Esophagus squamous epithelium (tissue), 5 donors: ENCODE measurements around the gene PPIH. TPM values are rescaled to one million over a fixed set of nuclear protein-coding genes. Genes with fewer than 3 reads are reported as not detected.

Source experiments
- DNase-seq: peaks from one replicate; lab custom pipeline; 2025; lab: John Stamatoyannopoulos, UW
- H3K27ac ChIP-seq, 4 donors: fragments of 200-600 bp; sonication (generic); one replicate each; pipeline ENCODE4 v1.5.1; 2016 to 2019; ENCODE audit warnings: mild to moderate bottlenecking in 1 of 4
- H3K27me3 ChIP-seq, 4 donors: fragments of 200-600 bp; sonication (generic); 1 replicate in 3 of 4; 2 replicates in 1 of 4; pipeline versions ENCODE4 v1.5.1 to v1.6.0; 2017 to 2021; ENCODE audit warnings: antibody characterized with exemption in 1 of 4
- H3K36me3 ChIP-seq, 3 donors: fragments of 200-600 bp; sonication (generic); one replicate each; pipeline ENCODE4 v1.5.1; 2016 to 2019
- H3K4me1 ChIP-seq, 3 donors: fragments of 200-600 bp; sonication (generic); one replicate each; pipeline ENCODE4 v1.5.1; 2017 to 2019
- H3K4me3 ChIP-seq, 4 donors: fragments of 200-600 bp; sonication (generic); 1 replicate in 3 of 4; 2 replicates in 1 of 4; pipeline ENCODE4 v1.5.1; 2016 to 2019; ENCODE audit warnings: mild to moderate bottlenecking in 2 of 4, moderate library complexity in 1 of 4
- H3K9me3 ChIP-seq, 3 donors: fragments of 200-600 bp; sonication (generic); one replicate each; pipeline ENCODE4 v1.5.1; 2016 to 2019
- POLR2A ChIP-seq, 4 donors: fragments of 450-650 bp; IDR thresholded peaks; one replicate each; pipeline ENCODE4 v1.6.1; 2017; ENCODE audit warnings: antibody characterized with exemption in 4 of 4, mild to moderate bottlenecking in 4 of 4, moderate library complexity in 3 of 4
- WGBS, 2 donors: methylation state at CpG; one replicate each; pipeline ENCODE4 v1.1.5; 2018; 5-methylcytosine and 5-hydroxymethylcytosine counted together
- intact Hi-C: fragments of 100-400 bp; cut with DNase I; formaldehyde crosslinking; loops from one replicate; pipeline ENCODE4 v1.15.0; 2022
- total RNA-seq, 4 donors: library from RNA; depleted of rRNA; stranded (reverse); fragments of >200 nt; gene quantifications; one replicate each; pipeline ENCODE4 v1.1.0, GENCODE V29; 2016
- TF ChIP-seq, protein P1 (sequence below), 6 experiments: fragments of 450-650 bp in 4 of 6; fragments of 200-600 bp in 2 of 6; sonication (generic) in 2 of 6; IDR thresholded peaks; one replicate each; pipeline ENCODE4 v1.5.1; 2016 to 2019; ENCODE audit warnings: antibody characterized with exemption in 6 of 6, mild to moderate bottlenecking in 4 of 6, moderate library complexity in 4 of 6
- donor health status: DM: yes; HTN: yes; CAD: no.

The PPIH gene
- total RNA-seq, 4 donors from 2014 or later = 29.2 to 56.2 (median 43.4) TPM

DNA sequence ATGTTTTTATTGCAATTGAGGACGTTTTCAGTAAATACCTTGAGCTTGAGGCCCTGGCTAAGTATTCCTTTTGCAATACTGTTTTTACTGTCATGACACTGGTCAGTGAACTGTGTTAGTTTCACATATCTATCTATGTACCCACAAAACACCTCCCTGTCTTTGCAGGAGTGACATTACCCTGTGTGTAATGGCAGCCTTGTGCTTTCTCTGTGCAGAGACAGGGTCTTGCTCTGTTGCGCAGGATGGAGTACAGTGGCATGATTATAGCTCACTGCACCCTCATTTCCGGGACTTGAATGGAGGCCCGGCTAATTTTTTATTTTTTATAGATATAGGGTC, 32.9 kb downstream of the PPIH start:
- peaks cover 19 to 91% (median 67%) of the 10 kb centered on the region in 3 donors for H3K4me1 ChIP-seq
- no peak for DNase-seq
- H3K9me3 ChIP-seq = no peaks in the 10 kb centered on the region
- TF ChIP-seq, protein P1, sequence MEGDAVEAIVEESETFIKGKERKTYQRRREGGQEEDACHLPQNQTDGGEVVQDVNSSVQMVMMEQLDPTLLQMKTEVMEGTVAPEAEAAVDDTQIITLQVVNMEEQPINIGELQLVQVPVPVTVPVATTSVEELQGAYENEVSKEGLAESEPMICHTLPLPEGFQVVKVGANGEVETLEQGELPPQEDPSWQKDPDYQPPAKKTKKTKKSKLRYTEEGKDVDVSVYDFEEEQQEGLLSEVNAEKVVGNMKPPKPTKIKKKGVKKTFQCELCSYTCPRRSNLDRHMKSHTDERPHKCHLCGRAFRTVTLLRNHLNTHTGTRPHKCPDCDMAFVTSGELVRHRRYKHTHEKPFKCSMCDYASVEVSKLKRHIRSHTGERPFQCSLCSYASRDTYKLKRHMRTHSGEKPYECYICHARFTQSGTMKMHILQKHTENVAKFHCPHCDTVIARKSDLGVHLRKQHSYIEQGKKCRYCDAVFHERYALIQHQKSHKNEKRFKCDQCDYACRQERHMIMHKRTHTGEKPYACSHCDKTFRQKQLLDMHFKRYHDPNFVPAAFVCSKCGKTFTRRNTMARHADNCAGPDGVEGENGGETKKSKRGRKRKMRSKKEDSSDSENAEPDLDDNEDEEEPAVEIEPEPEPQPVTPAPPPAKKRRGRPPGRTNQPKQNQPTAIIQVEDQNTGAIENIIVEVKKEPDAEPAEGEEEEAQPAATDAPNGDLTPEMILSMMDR (IDR thresholded peaks at IDR 0.05) = no peak
- no peak for TF ChIP-seq POLR2A (IDR thresholded peaks at IDR 0.05)
- no peaks in the 10 kb centered on the region for H3K27me3 ChIP-seq
- H3K36me3 ChIP-seq = peaks cover 0 to 21% (median 0%) of the 10 kb centered on the region in 3 donors
- no peak overlapping the region for H3K4me3 ChIP-seq
- no peak overlapping the region for H3K27ac ChIP-seq
- 60 to 70% methylated on average over 4 of the region's 4 CpGs for WGBS, 2 donors
- intact Hi-C loops = no loop called here

- DNase-seq = no peak
Measured at GRCh38 chr1:42692461-42692860, 34.2 kb downstream of the PPIH start.

DNA sequence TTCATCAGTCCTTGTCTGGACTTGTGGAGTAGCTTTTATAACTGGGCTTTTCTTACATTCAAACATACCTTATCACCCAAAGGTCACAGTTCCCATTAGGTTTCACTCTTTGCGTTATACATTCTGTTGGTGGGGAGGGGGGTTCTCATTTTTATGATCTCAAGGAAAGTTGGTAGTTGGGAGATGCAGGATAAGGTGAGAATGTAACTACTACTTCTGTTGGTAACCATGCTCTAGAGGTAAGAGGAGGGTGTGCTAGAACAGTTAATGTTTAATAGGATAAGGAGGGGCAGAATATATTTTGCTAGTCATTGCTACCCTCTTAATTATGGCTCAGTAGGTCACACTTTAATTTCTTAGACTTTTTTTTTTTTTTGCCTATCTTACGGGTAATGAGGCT, 34.7 kb downstream of the PPIH start:
- H3K4me1 ChIP-seq = peaks cover 11 to 73% (median 50%) of the 10 kb centered on the region in 3 donors

More at GRCh38 chr1:42692461-42692860, 34.2 kb downstream of the PPIH start:
- Histone ChIP-seq H3K4me1 (peaks cover 11 to 77% (median 53%) of the 10 kb centered on the region in 3 donors), H3K27me3 (no peaks in the 10 kb centered on the region), H3K36me3 (peaks cover 1 to 32% (median 7%) of the 10 kb centered on the region in 3 donors), H3K4me3 (no peak overlapping the region), H3K9me3 (no peaks in the 10 kb centered on the region), H3K27ac (peak overlapping the region in 2 of 4 donors; percentile 54 to 55)
- intact Hi-C loops = no loop called here
- 16 to 34% methylated on average over 5 of the region's 5 CpGs for WGBS, 2 donors
- no peak for TF ChIP-seq POLR2A (IDR thresholded peaks at IDR 0.05)
- TF ChIP-seq, protein P1 (IDR thresholded peaks at IDR 0.05) = no peak

DNA sequence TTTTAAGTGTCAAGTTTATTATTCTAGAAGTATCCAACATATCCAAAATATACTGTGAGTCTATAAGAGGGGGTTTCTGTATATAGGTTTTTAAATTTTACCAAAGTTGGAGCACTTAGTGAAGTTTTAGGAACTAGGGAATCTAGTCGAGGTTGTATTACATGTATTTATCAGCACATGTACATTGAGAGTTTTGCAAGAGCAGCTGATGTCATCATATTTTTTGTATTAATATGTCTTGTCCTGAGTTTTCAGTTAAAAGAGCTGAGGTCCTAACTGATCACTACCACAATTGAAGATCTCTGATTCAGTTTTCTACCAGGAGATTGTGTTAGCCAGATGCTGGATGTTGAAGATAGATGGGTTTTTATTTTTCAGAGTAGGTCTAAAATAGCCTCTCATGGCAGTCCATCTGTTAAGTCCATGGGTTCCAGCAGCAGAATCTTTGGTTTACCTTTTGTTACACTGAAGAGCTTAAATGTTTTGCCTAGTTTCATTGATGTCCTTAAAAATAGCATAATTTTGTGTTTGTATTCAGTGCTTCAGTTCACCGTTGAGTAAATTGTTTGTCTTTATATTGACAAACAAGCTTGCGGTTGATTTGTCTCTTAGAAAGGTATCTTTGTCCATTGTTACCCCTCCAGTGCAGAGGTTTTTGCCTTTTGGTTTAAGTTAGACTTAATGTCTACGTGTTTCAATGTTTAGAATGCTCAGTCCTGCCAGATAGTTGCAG, 40.0 kb downstream of the PPIH start:
- Histone ChIP-seq H3K4me1 (peaks cover 0 to 19% (median 5%) of the 10 kb centered on the region in 3 donors), H3K9me3 (no peaks in the 10 kb centered on the region), H3K36me3 (peaks cover 16 to 89% (median 32%) of the 10 kb centered on the region in 3 donors), H3K27me3 (no peaks in the 10 kb centered on the region), H3K27ac (no peak overlapping the region), H3K4me3 (no peak overlapping the region)
- WGBS, 2 donors = 87 to 89% methylated on average over 4 of the region's 4 CpGs
- intact Hi-C loops = no loop called here
- no peak for TF ChIP-seq POLR2A (IDR thresholded peaks at IDR 0.05)
- TF ChIP-seq, protein P1 (IDR thresholded peaks at IDR 0.05) = no peak
- DNase-seq = no peak

More for the DNA sequence above, 34.7 kb downstream of the PPIH start:
- peaks cover 6 to 36% (median 11%) of the 10 kb centered on the region in 3 donors for H3K36me3 ChIP-seq
- H3K9me3 ChIP-seq = no peaks in the 10 kb centered on the region
- no peak overlapping the region for H3K4me3 ChIP-seq
- TF ChIP-seq POLR2A (IDR thresholded peaks at IDR 0.05) = no peak
- TF ChIP-seq, protein P1 (IDR thresholded peaks at IDR 0.05) = no peak
- 46 to 63% methylated on average over 2 of the region's 2 CpGs for WGBS, 2 donors
- intact Hi-C loops = no loop called here
- H3K27me3 ChIP-seq = no peaks in the 10 kb centered on the region
- DNase-seq = no peak
- peak overlapping the region in 2 of 4 donors; percentile 43 to 54 for H3K27ac ChIP-seq

DNA sequence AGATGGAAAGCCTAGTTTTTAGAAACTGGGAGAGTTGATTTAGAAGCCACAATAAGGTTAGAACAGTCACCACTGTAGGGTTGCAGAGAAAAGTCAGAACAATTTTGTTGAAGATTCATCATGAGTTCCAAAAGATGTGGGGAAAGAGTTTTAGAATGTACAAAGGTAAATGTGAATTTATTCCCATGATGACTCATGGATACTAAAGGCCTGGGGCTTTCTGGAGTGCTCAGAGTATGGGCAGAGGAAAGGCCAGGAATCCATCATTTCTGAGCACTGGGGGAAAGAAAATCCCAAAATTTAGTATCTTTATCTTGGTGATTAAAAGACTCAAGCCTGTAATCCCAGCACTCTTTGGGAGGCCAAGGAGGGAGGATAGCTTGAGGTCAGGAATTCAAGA, 41.8 kb downstream of the PPIH start:
- Histone ChIP-seq H3K4me1 (peaks cover 0 to 2% (median 0%) of the 10 kb centered on the region in 3 donors), H3K4me3 (no peak overlapping the region), H3K27ac (no peak overlapping the region), H3K36me3 (peaks cover 16 to 100% (median 43%) of the 10 kb centered on the region in 3 donors), H3K27me3 (no peaks in the 10 kb centered on the region), H3K9me3 (no peaks in the 10 kb centered on the region)
- no peak for DNase-seq
- intact Hi-C loops = no loop called here
- TF ChIP-seq, protein P1 (IDR thresholded peaks at IDR 0.05) = no peak
- TF ChIP-seq POLR2A (IDR thresholded peaks at IDR 0.05) = no peak
